A673 (cell line): ENCODE data around the gene CAPN8. TPM values are rescaled to one million over a fixed set of nuclear protein-coding genes. Genes with fewer than 3 reads are reported as not detected.
A peak's percentile ranks its signal among the peaks of the same experiment; 100 is the strongest.

Experiments
- BruUV-seq: library from RNA; stranded (reverse); fragments of 400-500 nt; replicated peaks from 2 replicates; lab custom pipeline; 2021; lab: Mats Ljungman, UMichigan
- CTCF ChIA-PET: fragments of 300-600 bp; sonication (Branson Sonifier 250); formaldehyde crosslinking; loops from one replicate; lab custom pipeline; 2022; ENCODE audit warnings: antibody characterized with exemption; lab: Charles Lee
- POLR2A ChIA-PET: fragments of 300-600 bp; sonication (Branson Sonifier 250); formaldehyde crosslinking; loops from one replicate; lab custom pipeline; 2022; ENCODE audit warnings: antibody characterized with exemption; ENCODE audit not compliant: low non-redundant PET; lab: Charles Lee
- DNase-seq: peaks from one replicate; pipeline ENCODE4 v3.0.0-alpha.2; 2015; ENCODE audit warnings: low spot score
- H3K27ac ChIP-seq: fragments of 200-600 bp; sonication (generic); 2 replicates; pipeline ENCODE4 v1.5.1; 2016; ENCODE audit warnings: mixed run types, low read depth, mild to moderate bottlenecking, mixed read lengths, antibody characterized with exemption, low read length; ENCODE audit not compliant: poor library complexity, severe bottlenecking
- H3K27me3 ChIP-seq: fragments of 200-600 bp; sonication (generic); replicated peaks from 2 replicates; pipeline ENCODE4 v1.6.1; 2017; ENCODE audit warnings: mixed run types, low read depth, mild to moderate bottlenecking, mixed read lengths, antibody characterized with exemption, low read length; ENCODE audit not compliant: insufficient read depth, poor library complexity
- H3K36me3 ChIP-seq: fragments of 200-600 bp; sonication (generic); 2 replicates; pipeline ENCODE4 v1.6.1; 2016; ENCODE audit warnings: mixed run types, mild to moderate bottlenecking, mixed read lengths, antibody characterized with exemption, low read length; ENCODE audit not compliant: insufficient read depth, poor library complexity, severe bottlenecking
- H3K4me1 ChIP-seq: fragments of 200-600 bp; sonication (generic); 2 replicates; pipeline ENCODE4 v1.6.1; 2017; ENCODE audit warnings: mixed run types, mild to moderate bottlenecking, mixed read lengths, antibody characterized with exemption, low read length; ENCODE audit not compliant: insufficient read depth, poor library complexity, severe bottlenecking
- H3K4me3 ChIP-seq: fragments of 200-600 bp; sonication (generic); 2 replicates; pipeline ENCODE4 v1.5.1; 2016; ENCODE audit warnings: low read depth, mixed run types, mild to moderate bottlenecking, mixed read lengths, low read length; ENCODE audit not compliant: poor library complexity, severe bottlenecking
- H3K9me3 ChIP-seq: fragments of 200-600 bp; sonication (generic); 2 replicates; pipeline ENCODE4 v1.6.1; 2016; ENCODE audit warnings: mixed run types, low read depth, mild to moderate bottlenecking, mixed read lengths, antibody characterized with exemption, low read length; ENCODE audit not compliant: poor library complexity, severe bottlenecking
- EZH2 ChIP-seq: fragments of 200-600 bp; sonication (generic); IDR thresholded peaks from 2 replicates; pipeline ENCODE4 v1.6.1; 2017; ENCODE audit warnings: borderline replicate concordance, low read depth, mild to moderate bottlenecking, mixed read lengths, antibody characterized with exemption, low read length; ENCODE audit not compliant: poor library complexity, severe bottlenecking
- intact Hi-C: fragments of 100-400 bp; cut with micrococcal nuclease; formaldehyde crosslinking; loops from one replicate; pipeline ENCODE4 v1.10.0; 2022; ENCODE audit not compliant: unreplicated experiment
- total RNA-seq: library from RNA; stranded (reverse); gene quantifications from 2 replicates; pipeline ENCODE4 v1.2.3, GENCODE V29; 2021
- TF ChIP-seq, protein P1 (sequence below): fragments of 300-800, 200-600 bp; sonication (generic); conservative IDR thresholded peaks from 2 replicates; pipeline ENCODE4 v1.5.1; 2017; ENCODE audit warnings: low read depth, mild to moderate bottlenecking, antibody characterized with exemption, low read length, moderate library complexity, mixed read lengths

CAPN8 gene
- total RNA-seq, 1 experiment from 2014 or later = not detected

DNA sequence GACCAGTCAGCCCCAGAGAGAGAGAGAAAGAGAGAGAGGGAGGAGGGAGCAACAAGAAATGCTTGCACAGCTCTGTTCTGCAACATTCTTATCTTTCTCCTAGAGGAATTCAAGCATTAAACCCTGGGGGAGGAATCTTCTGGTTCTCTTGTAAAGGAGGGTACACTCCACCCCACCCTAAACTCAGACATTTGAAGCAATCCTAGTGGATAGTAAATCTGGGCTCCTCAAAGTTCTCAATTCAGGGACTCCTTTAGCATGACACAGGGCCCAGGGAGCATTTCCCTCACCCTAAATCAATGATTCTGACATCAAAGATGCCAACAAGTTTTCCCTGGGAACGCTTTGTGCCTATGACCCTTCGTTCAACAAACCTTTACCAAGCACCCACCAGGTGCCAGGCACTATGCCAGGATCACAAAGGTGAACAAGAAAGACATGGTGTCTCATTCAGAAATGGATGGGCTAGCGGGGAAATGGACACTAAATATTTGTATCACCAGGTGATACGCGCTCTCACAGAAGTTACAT lies 35.0 kb upstream of the CAPN8 start:
- no peaks in the 10 kb centered on the region for H3K36me3 ChIP-seq
- intact Hi-C loops = no loop called here
- BruUV-seq = no TSS peak
- no peaks in the 10 kb centered on the region for H3K27me3 ChIP-seq
- H3K4me3 ChIP-seq = no peak overlapping the region
- no peaks in the 10 kb centered on the region for H3K9me3 ChIP-seq
- ChIA-PET POLR2A (no interaction called here), CTCF (interaction anchor here (1.1 kb wide), 1 partner anchor 49 kb away, joined by 4 read pairs; no protein-coding TSS in a partner anchor)
- H3K27ac ChIP-seq = peak overlapping the region; percentile 70
- H3K4me1 ChIP-seq = peaks cover 20% of the 10 kb centered on the region
- DNase-seq = no peak
- TF ChIP-seq, protein P1, sequence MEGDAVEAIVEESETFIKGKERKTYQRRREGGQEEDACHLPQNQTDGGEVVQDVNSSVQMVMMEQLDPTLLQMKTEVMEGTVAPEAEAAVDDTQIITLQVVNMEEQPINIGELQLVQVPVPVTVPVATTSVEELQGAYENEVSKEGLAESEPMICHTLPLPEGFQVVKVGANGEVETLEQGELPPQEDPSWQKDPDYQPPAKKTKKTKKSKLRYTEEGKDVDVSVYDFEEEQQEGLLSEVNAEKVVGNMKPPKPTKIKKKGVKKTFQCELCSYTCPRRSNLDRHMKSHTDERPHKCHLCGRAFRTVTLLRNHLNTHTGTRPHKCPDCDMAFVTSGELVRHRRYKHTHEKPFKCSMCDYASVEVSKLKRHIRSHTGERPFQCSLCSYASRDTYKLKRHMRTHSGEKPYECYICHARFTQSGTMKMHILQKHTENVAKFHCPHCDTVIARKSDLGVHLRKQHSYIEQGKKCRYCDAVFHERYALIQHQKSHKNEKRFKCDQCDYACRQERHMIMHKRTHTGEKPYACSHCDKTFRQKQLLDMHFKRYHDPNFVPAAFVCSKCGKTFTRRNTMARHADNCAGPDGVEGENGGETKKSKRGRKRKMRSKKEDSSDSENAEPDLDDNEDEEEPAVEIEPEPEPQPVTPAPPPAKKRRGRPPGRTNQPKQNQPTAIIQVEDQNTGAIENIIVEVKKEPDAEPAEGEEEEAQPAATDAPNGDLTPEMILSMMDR = no peak
- no peak for TF ChIP-seq EZH2

DNA sequence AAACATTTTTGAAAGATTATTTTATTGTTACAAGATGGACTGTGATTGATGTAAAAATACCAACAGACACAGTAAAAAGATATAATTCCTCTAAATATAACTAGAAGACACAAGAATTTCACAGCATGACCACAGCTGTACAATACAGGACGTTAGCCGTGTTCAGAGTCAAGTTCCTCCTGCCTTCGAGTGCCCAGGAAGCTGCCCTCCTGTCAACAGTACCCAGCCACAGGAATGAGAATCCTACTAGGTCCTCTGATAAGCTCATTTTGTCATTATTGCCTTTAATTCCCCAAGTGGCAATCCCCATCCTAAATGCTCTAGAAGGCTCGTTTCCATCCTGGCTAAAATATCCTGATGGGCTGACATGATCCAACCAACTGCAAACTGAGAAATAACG lies 30.4 kb upstream of the CAPN8 start:
- ChIA-PET POLR2A (no interaction called here), CTCF (interaction anchor here (0.6 kb wide), 2 partner anchors 155 to 162 kb away, joined by 3 to 5 read pairs; no protein-coding TSS in a partner anchor)
- Histone ChIP-seq H3K4me1 (peaks cover 4% of the 10 kb centered on the region), H3K27ac (no peak overlapping the region), H3K9me3 (no peaks in the 10 kb centered on the region), H3K27me3 (no peaks in the 10 kb centered on the region), H3K4me3 (no peak overlapping the region), H3K36me3 (no peaks in the 10 kb centered on the region)
- DNase-seq = no peak
- no TSS peak for BruUV-seq
- intact Hi-C loops = loop anchor here (5.0 kb wide), 3 partner anchors 411 to 1226 kb away; no protein-coding TSS in a partner anchor
- TF ChIP-seq EZH2 = no peak
- TF ChIP-seq, protein P1 = no peak

DNA sequence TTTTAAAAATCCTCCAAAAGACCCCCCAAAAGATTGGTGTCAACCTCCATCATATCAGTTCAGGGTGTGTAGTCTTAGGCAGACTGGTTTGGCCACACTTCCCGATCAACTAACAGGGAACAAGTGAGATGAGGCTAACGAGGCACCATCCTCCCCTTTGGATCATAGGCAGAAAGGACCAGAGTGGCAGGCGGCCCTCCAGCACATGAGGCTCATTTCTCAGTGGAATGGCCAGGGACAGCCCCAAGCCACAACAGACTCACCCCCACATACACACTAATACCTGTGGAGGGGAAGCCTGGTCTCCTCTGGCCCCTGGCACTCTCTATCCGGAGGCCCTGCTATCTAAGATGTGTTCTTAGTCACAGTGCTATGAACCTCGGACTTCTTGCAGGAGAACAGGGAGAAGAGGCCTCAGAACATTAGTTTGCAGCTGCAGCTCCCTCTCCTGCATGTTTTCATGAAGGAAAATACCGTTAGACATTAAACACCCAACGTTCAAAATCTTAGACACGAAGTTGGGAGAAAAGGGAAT lies 29.6 kb upstream of the CAPN8 start:
- intact Hi-C loops = loop anchor here (5.0 kb wide), 3 partner anchors 412 to 1227 kb away; no protein-coding TSS in a partner anchor
- POLR2A ChIA-PET = no interaction called here
- no peaks in the 10 kb centered on the region for H3K36me3 ChIP-seq
- no peaks in the 10 kb centered on the region for H3K27me3 ChIP-seq
- CTCF ChIA-PET = no interaction called here
- no peak for DNase-seq
- H3K4me1 ChIP-seq = no peaks in the 10 kb centered on the region
- no TSS peak for BruUV-seq
- no peak for TF ChIP-seq EZH2
- TF ChIP-seq, protein P1 = no peak
- no peak overlapping the region for H3K4me3 ChIP-seq
- H3K27ac ChIP-seq = no peak overlapping the region
- no peaks in the 10 kb centered on the region for H3K9me3 ChIP-seq
